Kidney tubule cell (primary cell): Measurements from ENCODE around the gene CSNK1G3.
"Not testable (repeated sequence)": the region's sequence is repeated elsewhere in the genome, so short reads cannot be mapped to it uniquely, and the experiment has no call there.

Source experiments
- DNase-seq: peaks from one replicate; pipeline ENCODE4 v3.0.0-alpha.2; 2018; ENCODE audit warnings: low spot score

The CSNK1G3 gene

GRCh38 chr5:123559434-123559775 is 47.4 kb downstream of the CSNK1G3 start:
- no peak for DNase-seq

GRCh38 chr5:123561230-123561629 is 49.3 kb downstream of the CSNK1G3 start:
- DNase-seq: no peak

- no peak for DNase-seq
Observed at GRCh38 chr5:123571927-123572326, 60.0 kb downstream of the CSNK1G3 start.

GRCh38 chr5:123578390-123578789 is 66.4 kb downstream of the CSNK1G3 start:
- DNase-seq: no peak

- no peak for DNase-seq
Observed at GRCh38 chr5:123579410-123579809, 67.4 kb downstream of the CSNK1G3 start.

DNA sequence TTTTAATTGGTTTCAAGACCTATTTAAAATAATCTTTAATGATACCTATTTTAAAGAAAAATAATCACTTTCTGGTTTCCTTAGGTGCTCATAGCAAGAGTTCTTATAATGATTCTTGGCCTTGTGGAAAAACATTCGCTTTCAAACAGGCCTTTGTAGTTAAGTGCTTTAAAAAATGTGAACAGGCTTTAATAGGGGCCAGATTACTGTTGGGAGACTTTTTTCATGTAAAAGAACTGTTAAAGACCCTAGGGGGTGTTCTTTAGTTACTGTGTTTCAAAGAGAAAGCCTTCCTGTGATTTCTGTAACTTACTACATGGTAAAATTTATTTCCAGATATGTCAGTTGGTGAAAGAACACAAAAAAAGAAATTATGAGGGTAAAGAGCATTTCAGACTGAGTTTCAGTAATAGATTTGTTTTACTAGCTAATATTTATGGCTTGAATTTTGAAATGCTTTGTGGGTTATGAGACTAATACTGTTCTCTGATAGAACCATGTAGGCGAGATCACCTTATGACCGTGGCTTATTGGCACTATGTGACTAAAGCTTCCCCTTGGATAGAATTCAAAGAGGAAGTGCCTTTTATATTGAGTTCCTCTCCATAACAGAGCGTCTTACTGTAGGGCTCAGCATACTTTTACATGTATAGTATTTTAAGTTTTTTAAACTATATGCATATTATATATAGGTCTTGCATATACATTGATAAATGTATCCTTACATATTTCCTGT is 70.7 kb downstream of the CSNK1G3 start:
- DNase-seq: peak; percentile 52

- no peak for DNase-seq
Observed at GRCh38 chr5:123585871-123586270, 73.9 kb downstream of the CSNK1G3 start.

GRCh38 chr5:123594434-123594833 is 82.5 kb downstream of the CSNK1G3 start:
- DNase-seq: no peak

DNA sequence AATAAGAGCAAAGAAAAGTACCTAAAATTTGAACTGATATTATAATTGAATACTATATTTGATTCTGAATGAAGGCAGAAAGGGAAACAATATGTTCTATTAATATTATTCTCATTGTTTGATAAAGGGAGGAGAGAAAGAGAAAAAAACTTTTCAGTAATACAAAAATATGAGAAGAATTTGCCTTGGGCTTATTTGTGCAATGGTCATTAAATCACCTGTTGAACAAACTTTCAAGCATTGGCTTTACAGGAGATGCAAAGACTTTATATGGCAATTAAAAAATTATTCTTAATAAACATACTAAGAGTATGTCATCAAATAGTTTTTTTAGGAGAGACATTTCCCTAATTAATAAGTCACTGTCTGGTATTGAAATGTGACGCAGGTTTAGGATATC is 85.0 kb downstream of the CSNK1G3 start:
- DNase-seq: no peak

GRCh38 chr5:123598028-123598689 is 86.2 kb downstream of the CSNK1G3 start:
- no peak for DNase-seq

DNA sequence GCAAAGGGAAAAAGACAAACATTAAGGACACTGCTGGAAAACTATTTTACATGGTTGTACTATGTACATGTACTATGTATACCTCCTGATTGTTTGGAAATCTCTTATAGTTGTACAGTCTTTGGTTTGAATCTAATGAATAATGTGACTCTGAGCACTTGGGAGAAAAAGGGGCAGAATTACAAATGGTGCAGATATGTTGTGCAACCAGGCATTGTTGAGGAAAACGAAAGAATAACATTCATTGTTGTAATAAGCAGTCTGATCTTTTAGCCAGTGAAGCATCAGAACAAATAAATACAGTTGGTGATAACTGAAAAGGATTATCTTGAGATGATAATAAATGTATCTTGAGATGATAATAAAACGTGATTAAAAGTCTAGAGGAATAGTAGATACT is 87.2 kb downstream of the CSNK1G3 start:
- DNase-seq: no peak

DNA sequence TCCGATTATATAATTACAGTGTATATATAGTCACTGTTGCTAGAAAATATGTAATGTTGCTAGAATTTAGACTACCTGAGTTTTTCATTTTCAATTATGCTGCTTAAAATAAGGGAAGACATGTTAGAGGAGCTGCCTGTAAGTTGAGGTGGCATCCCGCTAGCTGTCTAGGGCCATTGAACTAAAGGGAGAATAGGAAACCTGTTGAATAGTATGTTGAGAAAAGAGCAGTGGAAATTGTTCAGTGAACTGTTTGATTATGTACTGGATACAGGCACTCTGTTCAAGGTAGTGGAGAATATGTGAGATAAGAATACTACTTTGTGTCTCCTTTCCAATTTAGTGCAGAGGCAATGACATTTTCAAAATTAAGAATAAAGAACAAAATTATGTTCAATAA is 89.6 kb downstream of the CSNK1G3 start:
- DNase-seq: no peak

DNA sequence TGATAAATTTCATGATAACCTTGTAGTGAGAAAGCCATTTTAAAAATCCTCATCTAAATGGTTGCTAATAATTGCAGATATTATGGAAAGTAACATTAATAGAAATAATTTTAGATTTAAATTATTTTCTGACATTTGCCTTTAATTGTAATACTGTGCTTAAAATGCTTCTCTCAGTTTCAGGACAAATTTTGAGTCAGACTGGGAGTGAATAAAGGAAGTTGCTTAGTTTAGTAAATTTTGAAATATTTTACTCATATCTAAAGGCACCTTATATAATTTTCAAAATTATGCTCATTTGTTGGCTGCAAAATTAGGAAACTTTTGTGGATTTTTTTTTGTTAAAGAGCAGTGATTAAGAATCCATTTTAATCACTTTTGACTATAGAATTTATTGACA is 93.8 kb downstream of the CSNK1G3 start:
- no peak for DNase-seq

DNA sequence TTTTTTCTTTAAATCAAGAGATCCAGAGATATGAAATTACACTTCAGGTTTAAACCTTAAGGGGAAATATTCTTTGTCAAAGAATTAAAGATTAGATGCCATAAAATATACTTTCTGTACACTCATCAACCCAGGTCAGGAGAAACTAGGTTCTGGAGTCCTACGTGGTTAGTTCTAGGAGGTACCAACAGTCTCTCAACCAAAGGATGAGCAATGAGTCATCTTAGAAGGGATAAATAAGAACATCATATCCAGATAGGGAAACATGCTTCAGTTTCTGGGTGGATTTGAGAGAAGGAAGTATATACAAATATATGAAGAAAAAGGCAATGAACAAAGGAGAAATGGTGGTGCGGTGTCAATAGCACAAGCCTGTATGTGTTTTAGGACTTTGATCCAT is 98.2 kb downstream of the CSNK1G3 start:
- DNase-seq: peak; percentile 10

GRCh38 chr5:123610665-123611405 is 98.9 kb downstream of the CSNK1G3 start:
- peak; percentile 69 for DNase-seq

- no peak for DNase-seq
Observed at GRCh38 chr5:123611406-123611709, 99.4 kb downstream of the CSNK1G3 start.

GRCh38 chr5:123617561-123617960 is 105.6 kb downstream of the CSNK1G3 start:
- DNase-seq: no peak

- DNase-seq: no peak
Observed at GRCh38 chr5:123626051-123626450, 114.1 kb downstream of the CSNK1G3 start.

DNA sequence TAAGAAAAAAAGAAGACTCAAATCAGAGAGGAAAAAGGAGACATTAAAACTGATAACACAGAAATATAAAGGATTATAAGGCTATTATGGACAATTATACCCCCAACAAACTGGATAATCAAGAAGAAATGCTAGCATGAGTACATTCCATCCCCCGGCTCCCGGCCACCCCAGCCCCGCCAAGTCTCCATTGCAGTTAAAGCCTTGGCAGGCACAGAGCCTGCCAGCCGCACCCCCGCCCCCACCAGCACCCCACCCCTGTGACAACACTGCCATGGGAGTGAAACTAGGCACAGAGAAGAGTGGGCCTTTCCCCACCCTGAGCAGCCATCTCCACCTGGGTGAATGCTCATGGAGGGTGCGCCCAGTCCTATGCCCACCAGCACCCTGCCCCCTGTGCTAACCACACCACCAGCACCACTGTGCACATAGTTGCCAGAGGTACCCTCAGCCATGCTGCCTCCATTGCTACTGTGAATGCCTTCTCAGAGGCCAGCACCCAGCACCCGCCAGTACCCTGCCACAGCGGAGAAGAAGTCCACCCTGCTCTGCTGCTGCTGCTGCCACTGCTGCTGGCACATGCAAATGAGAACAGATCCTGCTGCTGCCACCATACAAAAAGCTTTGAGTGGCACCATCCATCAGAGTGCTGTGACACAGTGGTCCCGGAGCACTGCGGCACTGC is 117.0 kb downstream of the CSNK1G3 start:
- DNase-seq: no peak

GRCh38 chr5:123636006-123636405 is 124.0 kb downstream of the CSNK1G3 start:
- no peak for DNase-seq

DNA sequence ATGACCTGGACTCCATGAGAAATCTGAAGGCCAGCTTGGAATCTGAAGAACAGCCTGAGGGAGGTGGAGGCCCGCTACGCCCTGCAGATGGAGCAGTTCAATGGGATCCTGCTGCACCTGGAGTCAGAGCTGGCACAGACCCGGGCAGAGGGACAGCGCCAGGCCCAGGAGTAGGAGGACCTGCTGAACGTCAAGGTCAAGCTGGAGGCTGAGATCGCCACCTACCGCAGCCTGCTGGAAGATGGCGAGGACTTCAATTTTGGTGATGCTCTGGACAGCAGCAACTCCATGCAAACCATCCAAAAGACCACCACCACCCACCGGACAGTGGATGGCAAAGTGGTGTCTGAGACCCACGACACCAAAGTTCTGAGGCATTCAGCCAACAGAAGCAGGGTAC is 125.1 kb downstream of the CSNK1G3 start:
- DNase-seq: not testable (repeated sequence)

GRCh38 chr5:123639244-123639643 is 127.3 kb downstream of the CSNK1G3 start:
- no peak for DNase-seq
